ENCODE results near the gene IGFL2.
"Not testable (repeated sequence)": the region's sequence is repeated elsewhere in the genome, so short reads cannot be mapped to it uniquely, and the experiment has no call there.

DNA sequence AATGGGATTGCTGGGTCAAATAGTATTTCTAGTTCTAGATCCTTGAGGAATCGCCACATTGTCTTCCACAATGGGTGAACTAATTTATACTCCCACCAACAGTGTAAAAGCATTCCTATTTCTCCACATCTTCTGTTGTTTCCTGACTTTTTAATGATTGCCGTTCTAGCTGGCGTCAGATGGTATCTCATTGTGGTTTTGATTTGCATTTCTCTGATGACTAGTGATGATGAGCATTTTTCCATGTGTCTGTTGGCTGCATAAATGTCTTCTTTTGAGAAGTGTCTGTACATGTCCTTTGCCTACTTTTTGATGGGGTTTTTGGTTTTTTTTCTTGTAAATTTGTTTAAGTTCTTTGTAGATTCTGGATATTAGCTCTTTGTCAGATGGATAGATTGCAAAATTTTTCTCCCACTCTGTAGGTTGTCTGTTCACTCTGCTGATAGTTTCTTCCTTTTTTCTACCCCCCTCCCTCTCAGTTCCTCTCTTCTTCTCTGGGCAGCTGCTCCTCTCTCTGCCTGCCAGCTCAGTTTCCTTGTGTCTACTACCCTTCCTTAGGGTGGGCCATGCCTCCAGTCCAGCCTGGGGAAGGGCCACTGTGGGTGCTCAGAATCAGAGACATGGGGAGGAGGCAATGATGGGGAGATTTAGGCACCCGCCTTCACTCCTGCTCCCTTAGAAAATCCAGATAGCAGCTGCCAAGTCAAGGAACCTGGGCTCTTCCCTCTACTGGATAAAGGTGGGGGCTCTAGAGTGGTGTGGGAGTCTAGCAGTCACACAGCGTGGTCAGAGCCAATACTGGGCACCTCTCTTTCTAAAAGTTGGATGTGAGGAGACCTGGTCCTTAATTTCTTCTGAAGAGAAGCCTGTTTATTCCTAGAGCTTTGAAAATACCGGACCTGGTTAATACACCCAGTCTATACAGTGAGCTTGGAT is 37.0 kb downstream of the IGFL2 start:
- TF ChIP-seq, protein P1, sequence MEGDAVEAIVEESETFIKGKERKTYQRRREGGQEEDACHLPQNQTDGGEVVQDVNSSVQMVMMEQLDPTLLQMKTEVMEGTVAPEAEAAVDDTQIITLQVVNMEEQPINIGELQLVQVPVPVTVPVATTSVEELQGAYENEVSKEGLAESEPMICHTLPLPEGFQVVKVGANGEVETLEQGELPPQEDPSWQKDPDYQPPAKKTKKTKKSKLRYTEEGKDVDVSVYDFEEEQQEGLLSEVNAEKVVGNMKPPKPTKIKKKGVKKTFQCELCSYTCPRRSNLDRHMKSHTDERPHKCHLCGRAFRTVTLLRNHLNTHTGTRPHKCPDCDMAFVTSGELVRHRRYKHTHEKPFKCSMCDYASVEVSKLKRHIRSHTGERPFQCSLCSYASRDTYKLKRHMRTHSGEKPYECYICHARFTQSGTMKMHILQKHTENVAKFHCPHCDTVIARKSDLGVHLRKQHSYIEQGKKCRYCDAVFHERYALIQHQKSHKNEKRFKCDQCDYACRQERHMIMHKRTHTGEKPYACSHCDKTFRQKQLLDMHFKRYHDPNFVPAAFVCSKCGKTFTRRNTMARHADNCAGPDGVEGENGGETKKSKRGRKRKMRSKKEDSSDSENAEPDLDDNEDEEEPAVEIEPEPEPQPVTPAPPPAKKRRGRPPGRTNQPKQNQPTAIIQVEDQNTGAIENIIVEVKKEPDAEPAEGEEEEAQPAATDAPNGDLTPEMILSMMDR (IDR thresholded peaks at IDR 0.05; ENCODE audit: insufficient read depth, low read depth, low read length): not testable (repeated sequence)
- TF ChIP-seq EZH2 (IDR thresholded peaks at IDR 0.05; ENCODE audit: insufficient read depth, low read length): not testable (repeated sequence)

Data from astrocyte (in vitro differentiated cells and primary cell).